Measurements from ENCODE around the gene LSM3. TPM values are rescaled to one million over a fixed set of nuclear protein-coding genes. Genes with fewer than 3 reads are reported as not detected.

Gene LSM3
- total RNA-seq, 1 donor from 2014 or later: 12.4 TPM

DNA sequence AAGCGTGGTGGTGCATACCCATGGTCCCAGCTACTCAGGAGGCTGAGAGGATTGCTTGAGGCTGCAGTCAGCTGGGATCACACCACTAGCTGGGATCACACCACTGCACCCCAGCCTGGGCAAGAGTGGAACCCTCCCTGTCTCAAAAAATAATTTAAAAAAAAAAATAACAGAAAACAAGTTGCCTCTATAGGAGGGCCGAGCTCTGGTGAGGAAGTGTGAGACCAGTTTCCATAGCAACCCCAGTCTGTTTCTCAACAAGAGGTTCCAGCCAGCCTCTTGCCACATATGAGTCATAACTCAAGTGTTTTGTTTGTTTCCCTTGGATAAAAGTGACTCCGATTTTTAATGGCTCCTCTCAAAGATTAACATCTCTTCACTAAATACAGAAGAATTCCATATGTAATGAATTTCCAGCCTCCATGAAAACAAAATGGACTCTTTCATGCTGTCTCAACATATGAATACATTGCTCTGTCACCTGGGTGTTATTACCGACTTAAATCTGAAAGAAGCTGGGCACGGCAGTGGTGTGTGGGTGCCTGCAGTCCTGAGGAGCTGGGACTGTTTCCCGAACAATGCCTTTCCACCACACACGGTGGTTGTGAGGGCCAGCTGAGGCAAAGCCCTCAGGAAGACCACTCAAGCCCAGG is 34.1 kb upstream of the LSM3 start:
- Mint-ChIP-seq H3K4me3 (peak overlapping the region; percentile 16), H3K27me3 (no peaks in the 10 kb centered on the region), H3K9me3 (no peaks in the 10 kb centered on the region), H3K4me1 (ENCODE audit: unreplicated experiment) (peaks cover 21% of the 10 kb centered on the region), H3K27ac (peak overlapping the region; percentile 98), H3K36me3 (peaks cover 14% of the 10 kb centered on the region)
- DNase-seq (ENCODE audit: extremely low spot score, unreplicated experiment): no peak
- TF ChIP-seq, protein P1, sequence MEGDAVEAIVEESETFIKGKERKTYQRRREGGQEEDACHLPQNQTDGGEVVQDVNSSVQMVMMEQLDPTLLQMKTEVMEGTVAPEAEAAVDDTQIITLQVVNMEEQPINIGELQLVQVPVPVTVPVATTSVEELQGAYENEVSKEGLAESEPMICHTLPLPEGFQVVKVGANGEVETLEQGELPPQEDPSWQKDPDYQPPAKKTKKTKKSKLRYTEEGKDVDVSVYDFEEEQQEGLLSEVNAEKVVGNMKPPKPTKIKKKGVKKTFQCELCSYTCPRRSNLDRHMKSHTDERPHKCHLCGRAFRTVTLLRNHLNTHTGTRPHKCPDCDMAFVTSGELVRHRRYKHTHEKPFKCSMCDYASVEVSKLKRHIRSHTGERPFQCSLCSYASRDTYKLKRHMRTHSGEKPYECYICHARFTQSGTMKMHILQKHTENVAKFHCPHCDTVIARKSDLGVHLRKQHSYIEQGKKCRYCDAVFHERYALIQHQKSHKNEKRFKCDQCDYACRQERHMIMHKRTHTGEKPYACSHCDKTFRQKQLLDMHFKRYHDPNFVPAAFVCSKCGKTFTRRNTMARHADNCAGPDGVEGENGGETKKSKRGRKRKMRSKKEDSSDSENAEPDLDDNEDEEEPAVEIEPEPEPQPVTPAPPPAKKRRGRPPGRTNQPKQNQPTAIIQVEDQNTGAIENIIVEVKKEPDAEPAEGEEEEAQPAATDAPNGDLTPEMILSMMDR (conservative IDR thresholded peaks at IDR 0.05): no peak

DNA sequence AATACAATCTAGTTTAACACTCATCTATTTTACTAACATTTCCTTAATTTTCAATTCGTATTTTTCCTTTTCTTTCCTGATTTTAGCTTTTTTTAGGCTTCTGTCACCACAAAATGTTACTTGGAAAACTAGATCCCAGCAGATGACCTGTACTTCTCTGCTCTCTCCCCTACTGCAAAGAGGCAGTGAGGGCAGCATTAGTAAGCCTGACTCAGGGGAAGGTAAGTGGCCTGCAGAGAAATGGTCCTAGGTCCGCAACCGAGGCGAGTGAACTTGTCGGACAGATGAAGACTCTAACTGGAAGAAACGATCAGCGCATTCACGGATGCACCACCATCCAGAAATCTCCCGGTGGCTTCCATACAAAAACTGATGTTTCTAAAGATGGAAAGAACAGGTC is 33.4 kb upstream of the LSM3 start:
- TF ChIP-seq, protein P1 (conservative IDR thresholded peaks at IDR 0.05): no peak
- DNase-seq (ENCODE audit: extremely low spot score, unreplicated experiment): no peak
- peaks cover 21% of the 10 kb centered on the region for H3K4me1 Mint-ChIP-seq (ENCODE audit: unreplicated experiment)
- H3K9me3 Mint-ChIP-seq: no peaks in the 10 kb centered on the region
- peak overlapping the region; percentile 98 for H3K27ac Mint-ChIP-seq
- peaks cover 14% of the 10 kb centered on the region for H3K36me3 Mint-ChIP-seq
- no peak overlapping the region for H3K4me3 Mint-ChIP-seq
- H3K27me3 Mint-ChIP-seq: no peaks in the 10 kb centered on the region

DNA sequence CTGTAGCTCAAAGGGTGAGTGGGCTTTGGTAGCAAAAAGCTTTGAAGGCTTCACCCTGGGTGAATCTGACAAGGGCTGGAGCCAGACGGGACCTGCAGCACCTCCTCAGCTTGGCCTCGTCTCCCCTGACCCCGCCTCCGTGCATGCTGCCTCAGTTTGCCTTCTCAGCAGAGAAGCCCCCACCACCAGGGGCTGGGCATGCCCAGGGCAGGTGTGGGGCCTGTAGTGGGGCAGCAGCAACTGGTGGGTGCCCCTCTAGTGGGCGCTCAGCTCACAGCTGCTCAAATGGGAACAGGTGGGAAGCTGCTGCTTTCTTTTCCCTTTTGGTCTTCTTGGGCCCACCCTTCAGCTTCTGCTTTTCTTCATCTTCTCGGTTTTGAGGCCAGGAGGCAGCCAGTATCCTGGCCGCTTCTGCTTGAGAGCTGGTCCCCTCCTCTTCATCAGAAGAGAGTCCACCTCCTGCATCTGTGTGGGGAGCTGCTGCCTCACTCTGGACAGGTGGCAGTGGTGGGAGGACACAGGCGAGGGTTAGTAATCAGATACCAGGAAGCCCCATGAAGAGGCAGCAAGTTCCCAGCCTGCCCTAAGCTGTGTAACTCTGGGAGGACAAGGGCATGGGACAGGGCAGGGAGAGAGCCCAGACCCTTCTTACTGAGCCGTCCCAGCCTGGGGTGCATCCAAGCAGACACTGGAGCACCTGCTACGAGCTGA is 32.8 kb upstream of the LSM3 start:
- no peak for DNase-seq (ENCODE audit: extremely low spot score, unreplicated experiment)
- no peak overlapping the region for H3K27ac Mint-ChIP-seq
- TF ChIP-seq, protein P1 (conservative IDR thresholded peaks at IDR 0.05): no peak
- no peak overlapping the region for H3K4me3 Mint-ChIP-seq
- no peaks in the 10 kb centered on the region for H3K27me3 Mint-ChIP-seq
- peaks cover 21% of the 10 kb centered on the region for H3K4me1 Mint-ChIP-seq (ENCODE audit: unreplicated experiment)
- H3K9me3 Mint-ChIP-seq: no peaks in the 10 kb centered on the region
- peaks cover 15% of the 10 kb centered on the region for H3K36me3 Mint-ChIP-seq

DNA sequence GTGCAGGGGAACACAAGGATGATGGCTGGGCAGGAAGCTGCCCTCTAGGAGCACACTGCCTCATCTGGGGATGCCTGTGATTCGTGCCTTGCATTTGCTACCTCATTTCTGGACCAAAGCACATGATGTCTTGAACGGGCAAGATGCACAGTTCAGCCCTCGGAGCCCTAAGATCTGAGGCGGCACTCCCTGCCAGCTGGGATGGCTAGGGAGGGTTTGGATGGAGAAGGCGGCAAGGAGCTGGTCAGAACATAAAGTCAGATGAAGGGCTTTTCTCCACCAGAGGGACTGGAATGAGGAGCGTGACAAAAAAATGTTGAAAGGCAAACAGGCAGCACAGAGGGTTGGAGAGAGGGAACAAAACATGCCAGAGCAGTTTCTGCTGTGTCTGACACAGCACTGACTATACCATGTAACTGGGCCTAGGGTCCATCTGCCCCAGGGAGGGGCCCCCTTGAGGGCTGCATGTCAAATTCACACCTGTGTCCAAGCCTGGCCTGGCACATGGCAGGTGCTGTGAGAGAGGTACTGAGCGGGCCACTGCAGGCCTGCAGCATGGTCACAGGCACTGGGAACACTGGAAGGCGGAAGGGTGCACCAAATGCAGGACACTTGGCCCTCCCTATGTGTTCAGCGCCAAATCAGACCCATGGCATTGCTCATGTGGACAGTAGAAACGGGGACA is 32.1 kb upstream of the LSM3 start:
- H3K4me3 Mint-ChIP-seq: no peak overlapping the region
- H3K4me1 Mint-ChIP-seq (ENCODE audit: unreplicated experiment): peaks cover 21% of the 10 kb centered on the region
- H3K27ac Mint-ChIP-seq: peak overlapping the region; percentile 63
- H3K36me3 Mint-ChIP-seq: peaks cover 17% of the 10 kb centered on the region
- H3K27me3 Mint-ChIP-seq: no peaks in the 10 kb centered on the region
- no peaks in the 10 kb centered on the region for H3K9me3 Mint-ChIP-seq
- peak; percentile 49 for DNase-seq (ENCODE audit: extremely low spot score, unreplicated experiment)
- TF ChIP-seq, protein P1 (conservative IDR thresholded peaks at IDR 0.05): no peak

DNA sequence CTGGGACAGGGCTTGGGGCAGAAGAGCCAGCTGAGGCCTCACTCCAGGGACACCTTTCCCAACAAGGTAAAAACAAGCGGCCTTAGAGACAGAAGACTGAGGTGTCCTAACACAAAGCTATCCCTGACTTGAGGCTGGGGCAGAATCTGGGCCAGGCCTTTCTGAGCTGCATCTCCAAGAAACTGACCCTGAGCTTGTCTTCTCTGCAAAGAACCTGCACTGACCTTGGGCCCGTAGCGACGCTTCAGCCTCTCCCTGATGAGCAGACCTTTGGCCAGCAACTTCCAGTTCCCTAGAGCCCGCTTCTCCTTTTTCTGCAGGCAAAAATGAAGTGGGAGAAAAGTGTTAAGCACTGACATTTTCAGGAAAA is 31.6 kb upstream of the LSM3 start:
- H3K4me1 Mint-ChIP-seq (ENCODE audit: unreplicated experiment): peaks cover 21% of the 10 kb centered on the region
- TF ChIP-seq, protein P1 (conservative IDR thresholded peaks at IDR 0.05): no peak
- H3K36me3 Mint-ChIP-seq: peaks cover 13% of the 10 kb centered on the region
- H3K27ac Mint-ChIP-seq: no peak overlapping the region
- DNase-seq (ENCODE audit: extremely low spot score, unreplicated experiment): peak; percentile 44
- no peak overlapping the region for H3K4me3 Mint-ChIP-seq
- H3K27me3 Mint-ChIP-seq: no peaks in the 10 kb centered on the region
- no peaks in the 10 kb centered on the region for H3K9me3 Mint-ChIP-seq
